ENCODE results near the gene ISM1.

The ISM1 gene

DNA sequence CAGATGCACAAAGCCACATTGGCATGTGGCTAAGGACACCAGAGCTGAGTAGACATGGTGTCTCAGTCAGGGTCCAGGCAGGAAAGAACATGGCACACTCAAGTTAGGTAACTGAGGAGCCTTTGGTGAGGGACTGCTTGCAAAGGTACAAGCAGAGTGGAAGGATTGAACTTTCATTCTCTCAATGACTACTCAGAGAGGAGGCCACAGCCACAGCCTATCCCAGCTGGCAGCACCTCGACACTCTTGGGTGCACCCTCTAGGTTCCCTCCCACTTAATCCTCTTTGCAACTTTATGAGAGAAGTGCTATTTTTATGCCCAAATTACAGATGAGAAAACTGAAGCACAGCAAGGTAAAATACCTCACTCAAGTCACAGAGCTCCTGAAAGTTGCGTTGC, 73.4 kb downstream of the ISM1 start:
- no peak overlapping the region for H3K27ac ChIP-seq
- no peak for TF ChIP-seq ZFX (IDR thresholded peaks at IDR 0.05)
- TF ChIP-seq, protein P1, sequence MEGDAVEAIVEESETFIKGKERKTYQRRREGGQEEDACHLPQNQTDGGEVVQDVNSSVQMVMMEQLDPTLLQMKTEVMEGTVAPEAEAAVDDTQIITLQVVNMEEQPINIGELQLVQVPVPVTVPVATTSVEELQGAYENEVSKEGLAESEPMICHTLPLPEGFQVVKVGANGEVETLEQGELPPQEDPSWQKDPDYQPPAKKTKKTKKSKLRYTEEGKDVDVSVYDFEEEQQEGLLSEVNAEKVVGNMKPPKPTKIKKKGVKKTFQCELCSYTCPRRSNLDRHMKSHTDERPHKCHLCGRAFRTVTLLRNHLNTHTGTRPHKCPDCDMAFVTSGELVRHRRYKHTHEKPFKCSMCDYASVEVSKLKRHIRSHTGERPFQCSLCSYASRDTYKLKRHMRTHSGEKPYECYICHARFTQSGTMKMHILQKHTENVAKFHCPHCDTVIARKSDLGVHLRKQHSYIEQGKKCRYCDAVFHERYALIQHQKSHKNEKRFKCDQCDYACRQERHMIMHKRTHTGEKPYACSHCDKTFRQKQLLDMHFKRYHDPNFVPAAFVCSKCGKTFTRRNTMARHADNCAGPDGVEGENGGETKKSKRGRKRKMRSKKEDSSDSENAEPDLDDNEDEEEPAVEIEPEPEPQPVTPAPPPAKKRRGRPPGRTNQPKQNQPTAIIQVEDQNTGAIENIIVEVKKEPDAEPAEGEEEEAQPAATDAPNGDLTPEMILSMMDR (conservative IDR thresholded peaks at IDR 0.05): no peak

DNA sequence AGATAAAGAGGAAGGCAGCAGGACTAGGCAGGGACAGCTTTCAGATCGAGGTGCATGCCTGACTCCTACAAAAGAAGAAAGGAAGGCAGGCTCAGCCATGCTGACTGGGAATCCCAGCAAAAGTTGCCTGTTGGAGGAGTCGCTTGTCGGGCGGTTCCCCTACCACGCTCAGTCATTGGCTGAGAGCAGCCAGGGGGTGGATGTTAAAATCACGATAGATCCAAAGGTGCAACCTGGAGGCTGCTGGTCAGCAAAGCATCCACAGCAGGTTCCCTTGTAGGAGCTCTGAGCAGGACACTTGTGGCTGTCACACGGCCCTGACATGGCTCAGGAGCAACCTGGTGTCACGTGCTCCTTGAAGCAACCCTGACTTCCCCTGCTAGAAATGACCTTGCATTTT, 74.6 kb downstream of the ISM1 start:
- TF ChIP-seq ZFX (IDR thresholded peaks at IDR 0.05): no peak
- TF ChIP-seq, protein P1 (conservative IDR thresholded peaks at IDR 0.05): no peak
- no peak overlapping the region for H3K27ac ChIP-seq

DNA sequence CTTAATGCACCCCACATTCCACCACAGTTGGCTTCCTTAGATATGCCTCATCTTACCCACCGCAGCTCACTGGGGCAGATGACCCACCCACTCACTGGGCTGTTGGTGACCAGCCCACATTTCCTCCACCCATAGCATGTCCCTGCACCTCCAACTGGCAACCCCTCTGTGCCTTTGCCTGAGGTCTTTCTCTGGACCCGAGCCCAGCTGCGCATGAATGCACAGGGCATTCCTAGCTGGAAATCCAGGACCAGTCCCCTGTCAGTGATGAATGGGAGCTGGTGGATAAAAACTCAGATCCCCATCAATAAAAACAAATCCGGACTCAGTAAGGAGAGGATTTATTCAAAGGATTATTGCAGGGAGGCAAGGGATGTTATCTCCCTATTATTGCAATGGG, 75.0 kb downstream of the ISM1 start:
- TF ChIP-seq, protein P1 (conservative IDR thresholded peaks at IDR 0.05): no peak
- TF ChIP-seq ZFX (IDR thresholded peaks at IDR 0.05): no peak
- no peak overlapping the region for H3K27ac ChIP-seq

DNA sequence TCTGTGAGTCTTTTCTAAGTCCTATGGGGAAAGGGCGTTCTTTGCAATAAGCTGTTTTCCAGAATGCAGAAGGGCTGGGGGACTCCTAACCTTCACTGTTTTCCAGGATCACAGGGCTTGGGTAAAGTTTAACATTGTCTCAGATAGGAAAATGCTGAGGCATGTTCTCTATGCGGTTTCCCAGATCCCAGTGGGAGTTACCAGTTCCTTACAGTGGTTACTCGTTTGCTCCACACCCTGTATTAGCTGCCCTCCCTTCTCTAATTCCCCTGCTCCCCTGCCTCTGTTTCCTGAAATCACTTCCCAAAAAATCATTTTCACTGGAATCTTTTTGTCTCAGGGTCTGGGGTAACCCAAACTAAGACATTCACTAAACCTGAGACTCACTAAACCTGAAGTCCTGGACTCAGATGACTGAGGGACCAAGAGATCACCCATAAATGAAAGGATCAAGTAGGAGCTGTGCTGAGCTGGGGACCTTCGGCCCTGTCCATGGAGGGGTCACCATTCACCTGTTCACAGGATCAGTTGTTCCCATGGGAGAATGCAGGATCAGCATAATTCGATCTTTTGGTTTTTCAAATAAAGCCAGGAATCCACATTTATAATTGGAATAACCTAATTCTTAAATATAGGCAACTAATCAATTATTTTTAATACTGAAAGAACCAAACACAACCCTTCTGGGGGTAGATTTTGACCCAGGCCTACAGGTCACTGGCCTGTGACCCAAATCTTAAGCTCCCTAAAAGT, 76.2 kb downstream of the ISM1 start:
- no peak overlapping the region for H3K27ac ChIP-seq
- TF ChIP-seq, protein P1 (conservative IDR thresholded peaks at IDR 0.05): no peak
- TF ChIP-seq ZFX (IDR thresholded peaks at IDR 0.05): no peak

DNA sequence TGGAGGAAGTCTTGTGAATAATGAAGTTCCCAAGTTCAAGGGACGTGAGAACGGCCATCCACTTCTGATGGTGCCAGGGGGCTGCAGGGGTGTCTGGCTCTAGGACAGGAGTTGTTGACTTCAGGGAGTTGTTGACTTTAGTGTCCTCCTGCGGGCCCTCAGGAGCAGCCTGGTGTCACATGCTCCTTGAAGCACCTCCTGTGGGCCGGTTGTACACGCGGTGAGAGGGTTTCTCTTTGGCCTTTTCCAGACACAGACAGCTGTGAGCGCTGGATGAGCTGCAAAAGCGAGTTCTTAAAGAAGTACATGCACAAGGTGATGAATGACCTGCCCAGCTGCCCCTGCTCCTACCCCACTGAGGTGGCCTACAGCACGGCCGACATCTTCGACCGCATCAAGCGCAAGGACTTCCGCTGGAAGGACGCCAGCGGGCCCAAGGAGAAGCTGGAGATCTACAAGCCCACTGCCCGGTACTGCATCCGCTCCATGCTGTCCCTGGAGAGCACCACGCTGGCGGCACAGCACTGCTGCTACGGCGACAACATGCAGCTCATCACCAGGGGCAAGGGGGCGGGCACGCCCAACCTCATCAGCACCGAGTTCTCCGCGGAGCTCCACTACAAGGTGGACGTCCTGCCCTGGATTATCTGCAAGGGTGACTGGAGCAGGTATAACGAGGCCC, 77.8 kb downstream of the ISM1 start:
- H3K27ac ChIP-seq: no peak overlapping the region
- TF ChIP-seq ZFX (IDR thresholded peaks at IDR 0.05): no peak
- TF ChIP-seq, protein P1 (conservative IDR thresholded peaks at IDR 0.05): no peak

DNA sequence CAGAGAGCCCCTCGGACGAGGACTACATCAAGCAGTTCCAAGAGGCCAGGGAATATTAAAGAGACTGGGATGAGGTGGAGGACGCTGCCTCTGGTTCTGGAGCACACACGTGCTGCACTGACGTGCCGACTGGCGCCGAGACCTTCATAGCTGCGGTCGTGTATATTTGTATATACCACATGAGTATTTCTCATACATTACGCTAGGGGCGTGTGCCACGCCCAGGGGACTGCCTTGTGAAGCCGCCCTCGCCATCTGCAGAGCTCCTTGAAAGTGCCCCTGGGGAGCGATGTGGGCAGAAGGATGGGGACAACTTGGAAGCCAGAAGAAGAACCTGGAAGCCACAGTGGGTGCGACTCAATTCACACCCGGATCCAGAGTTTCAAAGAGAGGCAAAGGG, 78.3 kb downstream of the ISM1 start:
- TF ChIP-seq, protein P1 (conservative IDR thresholded peaks at IDR 0.05): peak; percentile 33; the same call in 1 of the 2 replicates
- no peak for TF ChIP-seq ZFX (IDR thresholded peaks at IDR 0.05)

DNA sequence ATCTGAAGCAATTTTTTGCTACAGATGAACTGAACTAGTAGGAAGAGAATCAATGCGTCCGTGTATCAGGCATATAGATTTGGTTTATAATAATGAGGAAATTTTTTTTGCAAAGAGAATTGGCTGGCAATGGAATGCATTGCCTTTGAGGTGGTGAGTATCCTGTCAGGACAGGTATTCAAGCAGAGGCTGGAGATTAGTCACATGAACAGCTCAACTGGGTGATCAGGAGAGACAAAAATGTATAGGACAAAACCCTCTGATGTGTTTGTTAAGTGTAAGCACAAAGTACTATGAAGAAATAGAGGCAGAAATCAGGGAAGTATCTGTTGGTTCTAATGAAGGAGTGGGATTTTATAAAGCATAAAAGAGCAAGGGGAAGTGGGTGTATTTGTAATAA, 80.5 kb downstream of the ISM1 start:
- H3K27ac ChIP-seq: no peak overlapping the region
- TF ChIP-seq, protein P1 (conservative IDR thresholded peaks at IDR 0.05): no peak
- TF ChIP-seq ZFX (IDR thresholded peaks at IDR 0.05): no peak

More for the DNA sequence above, 78.3 kb downstream of the ISM1 start:
- H3K27ac ChIP-seq: no peak overlapping the region
